Stomach smooth muscle (tissue), 2 donors: ENCODE results near the gene SUN2.
A peak's percentile ranks its signal among the peaks of the same experiment; 100 is the strongest.

Experiments used
- H3K27ac ChIP-seq: one replicate; pipeline ENCODE4 v1.7.0; 2013; ENCODE audit warnings: mild to moderate bottlenecking, low read length, inconsistent platforms
- H3K27me3 ChIP-seq, 2 donors: one replicate each; pipeline ENCODE4 v1.7.0; 2013; ENCODE audit warnings: low read length in 2 of 2; ENCODE audit not compliant: insufficient read depth in 2 of 2, control insufficient read depth in 1 of 2
- H3K36me3 ChIP-seq, 2 donors: one replicate each; pipeline ENCODE4 v1.7.0; 2013; ENCODE audit warnings: low read length in 2 of 2; ENCODE audit not compliant: control insufficient read depth in 2 of 2, insufficient read depth in 2 of 2
- H3K4me1 ChIP-seq: one replicate; pipeline ENCODE4 v1.7.0; 2013; ENCODE audit warnings: low read length; ENCODE audit not compliant: control insufficient read depth, insufficient read depth
- H3K4me3 ChIP-seq, 2 donors: one replicate each; pipeline ENCODE4 v1.7.0; 2013; ENCODE audit warnings: low read length in 2 of 2
- H3K9ac ChIP-seq, 2 donors: one replicate each; pipeline ENCODE4 v1.7.0; 2013; ENCODE audit warnings: low read length in 2 of 2, mild to moderate bottlenecking in 1 of 2
- H3K9me3 ChIP-seq, 2 donors: one replicate each; pipeline ENCODE4 v1.7.0; 2013; ENCODE audit warnings: low read length in 2 of 2; ENCODE audit not compliant: control insufficient read depth in 2 of 2
- donor health status: healthy.
- donor health status: Pancreatic carcinoma.

The SUN2 gene

GRCh38 chr22:38715852-38716251 lies 39.9 kb downstream of the SUN2 start:
- H3K4me1 ChIP-seq, result peaks cover 12% of the 10 kb centered on the region

GRCh38 chr22:38715176-38715764 lies 40.5 kb downstream of the SUN2 start:
- Histone ChIP-seq H3K27ac (no peak overlapping the region), H3K27me3 (no peaks in the 10 kb centered on the region), H3K4me1 (peaks cover 12% of the 10 kb centered on the region), H3K36me3 (peaks cover 11 to 35% of the 10 kb centered on the region in 2 donors), H3K9ac (no peak overlapping the region), H3K4me3 (no peak overlapping the region), H3K9me3 (no peaks in the 10 kb centered on the region)

More at GRCh38 chr22:38715852-38716251, 39.9 kb downstream of the SUN2 start:
- Histone ChIP-seq H3K9me3 (no peaks in the 10 kb centered on the region), H3K4me3 (no peak overlapping the region), H3K27me3 (no peaks in the 10 kb centered on the region), H3K9ac (no peak overlapping the region), H3K27ac (no peak overlapping the region), H3K36me3 (peaks cover 14 to 34% of the 10 kb centered on the region in 2 donors)

GRCh38 chr22:38713921-38714320 lies 41.9 kb downstream of the SUN2 start:
- Histone ChIP-seq H3K27me3 (no peaks in the 10 kb centered on the region), H3K9ac (no peak overlapping the region), H3K27ac (no peak overlapping the region), H3K9me3 (no peaks in the 10 kb centered on the region), H3K36me3 (peaks cover 14 to 44% of the 10 kb centered on the region in 2 donors), H3K4me1 (peaks cover 12% of the 10 kb centered on the region), H3K4me3 (no peak overlapping the region)

GRCh38 chr22:38712486-38713207 lies 43.2 kb downstream of the SUN2 start:
- no peaks in the 10 kb centered on the region for H3K9me3 ChIP-seq
- no peak overlapping the region for H3K4me3 ChIP-seq
- H3K27ac ChIP-seq, result no peak overlapping the region
- H3K27me3 ChIP-seq, result no peaks in the 10 kb centered on the region
- no peak overlapping the region for H3K9ac ChIP-seq
- H3K36me3 ChIP-seq, result peaks cover 14 to 39% of the 10 kb centered on the region in 2 donors
- H3K4me1 ChIP-seq, result peaks cover 15% of the 10 kb centered on the region

- H3K4me1 ChIP-seq, result peaks cover 25% of the 10 kb centered on the region
- peaks cover 4 to 23% of the 10 kb centered on the region in 2 donors for H3K36me3 ChIP-seq
- H3K27me3 ChIP-seq, result no peaks in the 10 kb centered on the region
- no peak overlapping the region for H3K4me3 ChIP-seq
- no peak overlapping the region for H3K27ac ChIP-seq
- H3K9me3 ChIP-seq, result no peaks in the 10 kb centered on the region
- no peak overlapping the region for H3K9ac ChIP-seq
Measured at GRCh38 chr22:38710866-38711265, 44.9 kb downstream of the SUN2 start.

GRCh38 chr22:38710351-38710750 lies 45.4 kb downstream of the SUN2 start:
- Histone ChIP-seq H3K4me1 (peaks cover 22% of the 10 kb centered on the region), H3K9me3 (no peaks in the 10 kb centered on the region), H3K27me3 (no peaks in the 10 kb centered on the region), H3K4me3 (no peak overlapping the region), H3K27ac (no peak overlapping the region), H3K36me3 (peaks cover 2 to 19% of the 10 kb centered on the region in 2 donors), H3K9ac (no peak overlapping the region)

- Histone ChIP-seq H3K9me3 (no peaks in the 10 kb centered on the region), H3K9ac (no peak overlapping the region), H3K27ac (no peak overlapping the region), H3K27me3 (no peaks in the 10 kb centered on the region), H3K4me3 (no peak overlapping the region), H3K4me1 (peaks cover 27% of the 10 kb centered on the region), H3K36me3 (peaks cover 2 to 16% of the 10 kb centered on the region in 2 donors)
Measured at GRCh38 chr22:38709306-38709705, 46.5 kb downstream of the SUN2 start.

- Histone ChIP-seq H3K9me3 (no peaks in the 10 kb centered on the region), H3K36me3 (peaks cover 2 to 16% of the 10 kb centered on the region in 2 donors), H3K9ac (no peak overlapping the region), H3K27me3 (no peaks in the 10 kb centered on the region), H3K27ac (no peak overlapping the region), H3K4me3 (peak overlapping the region in 1 of 2 donors; percentile 84), H3K4me1 (peaks cover 27% of the 10 kb centered on the region)
Measured at GRCh38 chr22:38707984-38708383, 47.8 kb downstream of the SUN2 start.

GRCh38 chr22:38707346-38707745 lies 48.5 kb downstream of the SUN2 start:
- H3K9me3 ChIP-seq, result no peaks in the 10 kb centered on the region
- H3K27me3 ChIP-seq, result no peaks in the 10 kb centered on the region
- H3K4me3 ChIP-seq, result peak overlapping the region; percentile 84 to 85
- H3K36me3 ChIP-seq, result peaks cover 2 to 14% of the 10 kb centered on the region in 2 donors
- H3K4me1 ChIP-seq, result peaks cover 27% of the 10 kb centered on the region
- H3K27ac ChIP-seq, result no peak overlapping the region
- no peak overlapping the region for H3K9ac ChIP-seq

GRCh38 chr22:38706901-38707195 lies 49.0 kb downstream of the SUN2 start:
- Histone ChIP-seq H3K27ac (peak overlapping the region; percentile 90), H3K27me3 (no peaks in the 10 kb centered on the region), H3K4me3 (peak overlapping the region; percentile 84 to 85), H3K36me3 (peaks cover 2 to 11% of the 10 kb centered on the region in 2 donors), H3K4me1 (peaks cover 27% of the 10 kb centered on the region), H3K9ac (peak overlapping the region; percentile 84 to 89), H3K9me3 (no peaks in the 10 kb centered on the region)
